Amniotic stem cell (primary cell): Measurements from ENCODE around the gene SCAMP2.

ENCODE experiments used
- DNase-seq: peaks from one replicate; lab custom pipeline; 2025; lab: John Stamatoyannopoulos, UW

Gene SCAMP2

DNA sequence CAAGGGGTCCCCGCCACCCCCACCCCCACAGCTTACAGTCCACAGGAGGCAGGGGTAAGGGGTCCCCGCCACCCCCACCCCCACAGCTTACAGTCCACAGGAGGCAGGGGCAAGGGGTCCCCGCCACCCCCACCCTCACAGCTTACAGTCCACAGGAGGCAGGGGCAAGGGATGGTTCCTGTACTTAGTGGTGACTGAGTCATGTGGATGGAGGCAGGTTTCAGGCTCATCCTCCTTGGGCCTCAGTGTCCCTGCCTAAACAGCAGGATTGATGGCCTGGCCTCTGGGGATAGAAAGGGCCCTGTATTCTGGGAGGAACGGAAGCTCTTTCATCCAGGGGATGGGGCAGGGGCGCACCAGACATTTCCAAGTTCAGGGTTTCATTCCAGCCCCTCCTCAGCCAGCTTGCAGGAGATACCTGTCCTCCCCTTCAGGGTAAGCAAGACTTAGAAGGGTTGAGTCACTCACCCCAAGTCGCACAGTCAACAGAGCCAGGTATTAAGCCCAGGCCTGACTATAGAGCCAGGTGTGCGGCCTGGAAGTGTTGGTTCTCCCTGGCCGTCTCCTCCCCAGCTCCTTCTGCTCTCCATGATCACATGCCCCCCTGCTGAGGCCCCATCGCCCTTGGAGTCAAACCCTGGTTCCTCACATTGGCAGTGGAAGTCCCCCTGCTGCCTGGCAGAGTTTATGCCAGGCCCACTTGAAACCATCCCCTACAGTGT, 78.8 kb downstream of the SCAMP2 start:
- DNase-seq, result no peak
